AG08395 (cell line): ENCODE results near the gene SYMPK.
"Not testable (repeated sequence)": the region's sequence is repeated elsewhere in the genome, so short reads cannot be mapped to it uniquely, and the experiment has no call there.

Experiments used
- DNase-seq: peaks from one replicate; pipeline ENCODE4 v3.0.0; 2012; ENCODE audit warnings: mixed read lengths, low spot score

Gene SYMPK

GRCh38 chr19:45862564-45863334 lies at the start of gene SYMPK:
Gene SYMPK (minus strand): TSS chr19:45863147. CDS start chr19:45854495, 8,652 bp downstream.
- peak; percentile 100 for DNase-seq

GRCh38 chr19:45911291-45911690 lies 48.3 kb upstream of the SYMPK start:
- DNase-seq = no peak

GRCh38 chr19:45908956-45909355 lies 46.0 kb upstream of the SYMPK start:
- DNase-seq = peak; percentile 16

- DNase-seq = no peak
Observed at GRCh38 chr19:45906221-45906620, 43.3 kb upstream of the SYMPK start.

- DNase-seq = no peak
Observed at GRCh38 chr19:45905011-45905410, 42.1 kb upstream of the SYMPK start.

GRCh38 chr19:45902651-45903625 lies 40.0 kb upstream of the SYMPK start:
- peak; percentile 100 for DNase-seq

- DNase-seq = no peak
Observed at GRCh38 chr19:45901912-45902650, 39.1 kb upstream of the SYMPK start, which contains the start of gene MYPOP. Gene MYPOP (minus strand): TSS chr19:45902613. CDS start chr19:45901773, 840 bp downstream.

- DNase-seq = peak; percentile 30
Observed at GRCh38 chr19:45901432-45901911, 38.5 kb upstream of the SYMPK start.

- DNase-seq = no peak
Observed at GRCh38 chr19:45900738-45901431, 37.9 kb upstream of the SYMPK start.

- DNase-seq = no peak
Observed at GRCh38 chr19:45899919-45900589, 37.1 kb upstream of the SYMPK start.

- DNase-seq = no peak
Observed at GRCh38 chr19:45899253-45899652, 36.3 kb upstream of the SYMPK start.

- no peak for DNase-seq
Observed at GRCh38 chr19:45897261-45897812, 34.4 kb upstream of the SYMPK start.

- DNase-seq = not testable (repeated sequence)
Observed at GRCh38 chr19:45895983-45896599, 33.1 kb upstream of the SYMPK start.

GRCh38 chr19:45895519-45895972 lies 32.6 kb upstream of the SYMPK start:
- no peak for DNase-seq

- DNase-seq = no peak
Observed at GRCh38 chr19:45890877-45891276, 27.9 kb upstream of the SYMPK start.

- no peak for DNase-seq
Observed at GRCh38 chr19:45889210-45889885, 26.4 kb upstream of the SYMPK start.

- no peak for DNase-seq
Observed at GRCh38 chr19:45887200-45887710, 24.3 kb upstream of the SYMPK start.

- peak; percentile 95 for DNase-seq
Observed at GRCh38 chr19:45886427-45887199, 23.7 kb upstream of the SYMPK start.
